ENCODE data around the gene TTC39A. TPM values are rescaled to one million over a fixed set of nuclear protein-coding genes. Genes with fewer than 3 reads are reported as not detected.

TTC39A gene
- total RNA-seq, 2 experiments from 2014 or later: 0.33 TPM; not detected in 1

- CTCF ChIA-PET: interaction anchor here (1.5 kb wide), 1 partner anchor 20 kb away, joined by 6 read pairs; no protein-coding TSS in a partner anchor
- peaks cover 12% of the 10 kb centered on the region for H3K4me1 Mint-ChIP-seq
- no peak overlapping the region for H3K27ac Mint-ChIP-seq
- peaks cover 6% of the 10 kb centered on the region for H3K27me3 Mint-ChIP-seq
- H3K9me3 Mint-ChIP-seq (ENCODE audit: low read depth): no peaks in the 10 kb centered on the region
- H3K36me3 Mint-ChIP-seq: no peaks in the 10 kb centered on the region
- ATAC-seq (no peak), DNase-seq (no peak)
- H3K4me3 Mint-ChIP-seq: no peak overlapping the region
Observed at GRCh38 chr1:51316846-51317120, 13.6 kb downstream of the TTC39A start.

- H3K9me3 Mint-ChIP-seq (ENCODE audit: low read depth): no peaks in the 10 kb centered on the region
- no peak overlapping the region for H3K27ac Mint-ChIP-seq
- no peak for DNase-seq
- H3K36me3 Mint-ChIP-seq: no peaks in the 10 kb centered on the region
- CTCF ChIA-PET: interaction anchor here (1.5 kb wide), 1 partner anchor 20 kb away, joined by 6 read pairs; no protein-coding TSS in a partner anchor
- H3K27me3 Mint-ChIP-seq: peaks cover 6% of the 10 kb centered on the region
- ATAC-seq: no peak
- peaks cover 12% of the 10 kb centered on the region for H3K4me1 Mint-ChIP-seq
- no peak overlapping the region for H3K4me3 Mint-ChIP-seq
Observed at GRCh38 chr1:51316113-51316845, 14.1 kb downstream of the TTC39A start.

GRCh38 chr1:51314974-51315373 lies 15.4 kb downstream of the TTC39A start:
- CTCF ChIA-PET: no interaction called here
- Mint-ChIP-seq H3K27ac (no peak overlapping the region), H3K36me3 (no peaks in the 10 kb centered on the region), H3K9me3 (ENCODE audit: low read depth) (no peaks in the 10 kb centered on the region), H3K4me3 (no peak overlapping the region), H3K4me1 (peaks cover 20% of the 10 kb centered on the region), H3K27me3 (peaks cover 5% of the 10 kb centered on the region)
- DNase-seq (no peak), ATAC-seq (no peak)

DNA sequence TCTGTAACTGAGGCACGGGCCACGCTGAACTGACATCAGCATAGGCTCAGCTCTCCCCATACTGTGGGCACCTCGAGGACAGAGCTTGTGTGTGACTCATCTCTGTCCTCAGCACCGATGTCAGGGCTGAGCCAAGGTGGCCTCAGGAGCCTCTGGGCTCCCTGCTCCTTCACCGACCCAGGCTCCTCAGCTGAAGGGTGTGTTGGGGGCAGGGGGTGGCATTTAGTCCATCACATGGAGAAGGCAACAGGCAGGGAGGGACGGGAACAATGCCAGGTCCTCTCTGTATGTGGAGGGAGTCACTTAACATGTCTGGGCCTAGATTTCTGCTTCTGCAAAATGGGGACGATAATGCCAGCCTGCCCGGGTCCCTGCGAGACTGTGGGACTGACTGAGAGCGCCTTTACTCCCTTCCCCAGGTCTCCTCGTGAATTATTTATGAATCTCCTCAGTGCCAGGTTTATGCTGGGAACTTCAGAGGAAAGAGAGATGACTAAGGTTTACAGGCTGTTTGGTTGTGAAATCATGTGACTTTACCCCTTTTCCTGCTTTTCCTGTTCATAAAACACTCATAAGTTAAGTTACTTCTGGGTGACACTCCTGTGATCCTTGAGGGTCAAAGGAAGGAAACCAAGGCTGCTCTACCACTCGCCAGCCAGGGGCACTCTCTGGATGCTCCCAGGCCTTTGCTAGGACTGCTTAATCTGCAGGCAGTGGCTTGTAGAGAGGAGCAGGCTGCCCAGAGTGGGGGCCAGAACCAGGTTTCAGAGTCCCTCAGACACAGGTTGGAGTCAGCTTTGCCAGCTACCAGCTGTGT lies 16.2 kb downstream of the TTC39A start:
- CTCF ChIA-PET: interaction anchor here (1.5 kb wide), 1 partner anchor 17 kb away, joined by 6 read pairs; no protein-coding TSS in a partner anchor
- Mint-ChIP-seq H3K36me3 (no peaks in the 10 kb centered on the region), H3K9me3 (ENCODE audit: low read depth) (no peaks in the 10 kb centered on the region), H3K27ac (no peak overlapping the region), H3K27me3 (peaks cover 2% of the 10 kb centered on the region), H3K4me1 (peaks cover 20% of the 10 kb centered on the region), H3K4me3 (no peak overlapping the region)
- ATAC-seq (peak; percentile 75), DNase-seq (no peak)

- Mint-ChIP-seq H3K36me3 (no peaks in the 10 kb centered on the region), H3K4me1 (peaks cover 20% of the 10 kb centered on the region), H3K9me3 (ENCODE audit: low read depth) (no peaks in the 10 kb centered on the region), H3K27ac (no peak overlapping the region), H3K4me3 (no peak overlapping the region), H3K27me3 (no peaks in the 10 kb centered on the region)
- CTCF ChIA-PET: interaction anchor here (1.5 kb wide), 1 partner anchor 17 kb away, joined by 6 read pairs; no protein-coding TSS in a partner anchor
- no peak for ATAC-seq
- no peak for DNase-seq
Observed at GRCh38 chr1:51313268-51313852, 17.0 kb downstream of the TTC39A start.

- Mint-ChIP-seq H3K9me3 (ENCODE audit: low read depth) (no peaks in the 10 kb centered on the region), H3K27ac (no peak overlapping the region), H3K4me1 (peaks cover 20% of the 10 kb centered on the region), H3K4me3 (no peak overlapping the region), H3K27me3 (no peaks in the 10 kb centered on the region), H3K36me3 (no peaks in the 10 kb centered on the region)
- ATAC-seq (no peak), DNase-seq (no peak)
- CTCF ChIA-PET: interaction anchor here (0.9 to 1.2 kb wide), 2 partner anchors 16 to 121 kb away, joined by 4 to 6 read pairs; no protein-coding TSS in a partner anchor
Observed at GRCh38 chr1:51312718-51313117, 17.6 kb downstream of the TTC39A start.

GRCh38 chr1:51311826-51312225 lies 18.5 kb downstream of the TTC39A start:
- no peaks in the 10 kb centered on the region for H3K27me3 Mint-ChIP-seq
- ATAC-seq (no peak), DNase-seq (no peak)
- no peaks in the 10 kb centered on the region for H3K9me3 Mint-ChIP-seq (ENCODE audit: low read depth)
- no peak overlapping the region for H3K27ac Mint-ChIP-seq
- H3K4me3 Mint-ChIP-seq: no peak overlapping the region
- H3K4me1 Mint-ChIP-seq: peaks cover 20% of the 10 kb centered on the region
- CTCF ChIA-PET: interaction anchor here (0.9 to 1.2 kb wide), 2 partner anchors 15 to 120 kb away, joined by 4 to 6 read pairs; no protein-coding TSS in a partner anchor
- no peaks in the 10 kb centered on the region for H3K36me3 Mint-ChIP-seq

- no peak for ATAC-seq
- Mint-ChIP-seq H3K36me3 (no peaks in the 10 kb centered on the region), H3K9me3 (ENCODE audit: low read depth) (no peaks in the 10 kb centered on the region), H3K27ac (no peak overlapping the region), H3K4me1 (peaks cover 20% of the 10 kb centered on the region), H3K27me3 (no peaks in the 10 kb centered on the region), H3K4me3 (no peak overlapping the region)
- DNase-seq: no peak
- CTCF ChIA-PET: no interaction called here
Observed at GRCh38 chr1:51310871-51311613, 19.3 kb downstream of the TTC39A start.

GRCh38 chr1:51309291-51309690 lies 21.1 kb downstream of the TTC39A start:
- no peak overlapping the region for H3K27ac Mint-ChIP-seq
- CTCF ChIA-PET: interaction anchor here (1.2 kb wide), 1 partner anchor 12 kb away, joined by 5 read pairs; no protein-coding TSS in a partner anchor

GRCh38 chr1:51308636-51309035 lies 21.7 kb downstream of the TTC39A start:
- Mint-ChIP-seq H3K36me3 (no peaks in the 10 kb centered on the region), H3K27ac (no peak overlapping the region), H3K27me3 (no peaks in the 10 kb centered on the region), H3K9me3 (ENCODE audit: low read depth) (no peaks in the 10 kb centered on the region), H3K4me3 (no peak overlapping the region), H3K4me1 (peaks cover 13% of the 10 kb centered on the region)
- CTCF ChIA-PET: interaction anchor here (3.6 kb wide), 1 partner anchor 12 kb away, joined by 16 read pairs; no protein-coding TSS in a partner anchor
- DNase-seq (no peak), ATAC-seq (no peak)

More at GRCh38 chr1:51309291-51309690, 21.1 kb downstream of the TTC39A start:
- H3K27me3 Mint-ChIP-seq: no peaks in the 10 kb centered on the region
- H3K36me3 Mint-ChIP-seq: no peaks in the 10 kb centered on the region
- ATAC-seq: no peak
- no peaks in the 10 kb centered on the region for H3K9me3 Mint-ChIP-seq (ENCODE audit: low read depth)
- peaks cover 16% of the 10 kb centered on the region for H3K4me1 Mint-ChIP-seq
- DNase-seq: no peak
- no peak overlapping the region for H3K4me3 Mint-ChIP-seq

GRCh38 chr1:51306950-51307349 lies 23.4 kb downstream of the TTC39A start:
- ATAC-seq: no peak
- no peak for DNase-seq
- H3K27ac Mint-ChIP-seq: no peak overlapping the region
- no peaks in the 10 kb centered on the region for H3K9me3 Mint-ChIP-seq (ENCODE audit: low read depth)
- no peaks in the 10 kb centered on the region for H3K27me3 Mint-ChIP-seq
- CTCF ChIA-PET: interaction anchor here (0.6 to 3.6 kb wide), 2 partner anchors 10 to 459 kb away, joined by 3 to 16 read pairs; no protein-coding TSS in a partner anchor
- no peaks in the 10 kb centered on the region for H3K36me3 Mint-ChIP-seq
- H3K4me3 Mint-ChIP-seq: no peak overlapping the region
- H3K4me1 Mint-ChIP-seq: peaks cover 13% of the 10 kb centered on the region

DNA sequence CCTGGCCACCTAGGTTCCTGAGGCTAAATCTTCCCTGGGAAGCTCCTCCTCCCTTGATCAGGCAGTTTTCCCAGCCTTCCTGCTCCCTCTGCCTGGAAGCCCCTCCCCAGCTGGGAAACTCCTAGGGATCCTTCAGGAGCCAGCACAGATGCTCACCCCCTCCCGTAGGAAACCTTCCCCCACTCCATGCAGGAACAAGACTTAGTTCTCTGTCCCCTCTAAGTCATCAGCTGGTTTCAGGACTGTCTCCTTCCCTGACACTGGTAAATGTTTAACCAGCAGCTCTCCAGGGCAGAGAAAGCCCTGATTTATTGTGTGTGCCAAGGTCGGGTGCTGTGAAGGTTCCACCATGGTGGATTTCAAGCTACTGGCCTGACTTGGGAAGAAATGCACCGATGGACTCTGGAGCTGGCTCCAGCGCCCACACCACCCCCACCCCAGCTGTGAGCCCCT lies 25.0 kb downstream of the TTC39A start:
- CTCF ChIA-PET: interaction anchor here (0.6 to 3.6 kb wide), 4 partner anchors 9 to 59 kb away, joined by 3 to 16 read pairs (median 4); no protein-coding TSS in a partner anchor
- no peaks in the 10 kb centered on the region for H3K9me3 Mint-ChIP-seq (ENCODE audit: low read depth)
- no peak overlapping the region for H3K27ac Mint-ChIP-seq
- H3K4me3 Mint-ChIP-seq: no peak overlapping the region
- H3K36me3 Mint-ChIP-seq: no peaks in the 10 kb centered on the region
- DNase-seq (no peak), ATAC-seq (no peak)
- H3K4me1 Mint-ChIP-seq: peaks cover 18% of the 10 kb centered on the region
- H3K27me3 Mint-ChIP-seq: no peaks in the 10 kb centered on the region

Data from activated CD8-positive, alpha-beta memory T cell treated with anti-CD3 and anti-CD28 coated beads, Interleukin-2, amount 10 ng/mL, durations not matched to agents 7 days and 5 days (primary cell).